ENCODE data around the gene A1BG. TPM values are rescaled to one million over a fixed set of nuclear protein-coding genes. Genes with fewer than 3 reads are reported as not detected.
A peak's percentile ranks its signal among the peaks of the same experiment; 100 is the strongest.
"Not testable (repeated sequence)": the region's sequence is repeated elsewhere in the genome, so short reads cannot be mapped to it uniquely, and the experiment has no call there.

Gene A1BG
- total RNA-seq, 4 donors from 2014 or later, result 4.8 to 16.8 (median 9.2) TPM

DNA sequence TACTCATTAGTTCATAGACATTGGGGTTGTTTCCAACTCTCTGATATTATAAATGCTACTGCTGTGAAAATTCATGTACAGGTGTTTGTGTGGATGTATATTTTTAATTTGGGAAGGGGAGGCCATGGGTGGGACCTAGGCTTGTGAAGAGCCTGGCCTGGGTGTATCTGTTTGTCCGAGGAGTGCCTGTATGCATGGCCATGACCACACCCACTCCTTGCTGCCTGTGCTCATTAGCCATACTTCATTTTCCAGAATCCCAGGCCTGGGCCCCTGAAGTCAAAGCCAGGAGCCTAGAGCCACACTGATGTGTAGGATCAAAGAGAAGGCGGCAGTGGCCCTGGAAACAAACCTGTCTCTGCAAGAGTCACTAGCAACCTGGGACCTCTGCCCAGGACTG is 37.7 kb downstream of the A1BG start:
- intact Hi-C loops (cut with DNase I; ENCODE audit: low total_unique reads), result no loop called here
- TF ChIP-seq, protein P1, sequence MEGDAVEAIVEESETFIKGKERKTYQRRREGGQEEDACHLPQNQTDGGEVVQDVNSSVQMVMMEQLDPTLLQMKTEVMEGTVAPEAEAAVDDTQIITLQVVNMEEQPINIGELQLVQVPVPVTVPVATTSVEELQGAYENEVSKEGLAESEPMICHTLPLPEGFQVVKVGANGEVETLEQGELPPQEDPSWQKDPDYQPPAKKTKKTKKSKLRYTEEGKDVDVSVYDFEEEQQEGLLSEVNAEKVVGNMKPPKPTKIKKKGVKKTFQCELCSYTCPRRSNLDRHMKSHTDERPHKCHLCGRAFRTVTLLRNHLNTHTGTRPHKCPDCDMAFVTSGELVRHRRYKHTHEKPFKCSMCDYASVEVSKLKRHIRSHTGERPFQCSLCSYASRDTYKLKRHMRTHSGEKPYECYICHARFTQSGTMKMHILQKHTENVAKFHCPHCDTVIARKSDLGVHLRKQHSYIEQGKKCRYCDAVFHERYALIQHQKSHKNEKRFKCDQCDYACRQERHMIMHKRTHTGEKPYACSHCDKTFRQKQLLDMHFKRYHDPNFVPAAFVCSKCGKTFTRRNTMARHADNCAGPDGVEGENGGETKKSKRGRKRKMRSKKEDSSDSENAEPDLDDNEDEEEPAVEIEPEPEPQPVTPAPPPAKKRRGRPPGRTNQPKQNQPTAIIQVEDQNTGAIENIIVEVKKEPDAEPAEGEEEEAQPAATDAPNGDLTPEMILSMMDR (IDR thresholded peaks at IDR 0.05), result no peak
- TF ChIP-seq POLR2A (IDR thresholded peaks at IDR 0.05), result no peak

DNA sequence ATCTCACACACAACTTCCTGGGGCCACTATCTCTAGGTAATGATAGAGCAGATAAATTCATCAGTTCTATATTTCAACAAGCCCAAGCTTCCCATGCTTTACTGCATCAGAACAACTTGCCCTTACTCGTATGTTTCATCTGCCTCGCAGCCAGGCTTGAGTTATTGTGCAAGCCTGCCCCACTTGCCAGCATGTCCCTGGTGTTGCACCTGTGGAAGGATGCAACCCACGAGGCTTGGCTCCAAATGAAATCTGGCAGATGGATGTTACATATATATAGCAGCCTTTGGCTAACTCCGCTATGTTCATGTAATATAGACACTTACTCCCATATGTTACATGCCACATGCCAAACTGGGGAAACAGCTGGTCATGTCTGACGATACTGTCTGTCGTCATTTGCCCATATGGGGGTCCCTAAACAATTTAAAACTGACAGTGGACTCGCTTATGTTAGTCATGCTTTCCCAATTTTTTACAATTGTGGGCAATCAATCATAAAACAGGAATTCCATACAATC is 41.9 kb downstream of the A1BG start:
- no peak for DNase-seq (ENCODE audit: low spot score in 2 of 2)
- WGBS, 2 donors, result 65 to 72% methylated on average over 7 of the region's 7 CpGs

More for the DNA sequence above, 37.7 kb downstream of the A1BG start:
- 94 to 96% methylated on average over 2 of the region's 2 CpGs for WGBS, 2 donors
- DNase-seq (ENCODE audit: low spot score in 2 of 2), result no peak
- no peak overlapping the region for H3K4me3 ChIP-seq (ENCODE audit: low read depth, poor library complexity, severe bottlenecking)

DNA sequence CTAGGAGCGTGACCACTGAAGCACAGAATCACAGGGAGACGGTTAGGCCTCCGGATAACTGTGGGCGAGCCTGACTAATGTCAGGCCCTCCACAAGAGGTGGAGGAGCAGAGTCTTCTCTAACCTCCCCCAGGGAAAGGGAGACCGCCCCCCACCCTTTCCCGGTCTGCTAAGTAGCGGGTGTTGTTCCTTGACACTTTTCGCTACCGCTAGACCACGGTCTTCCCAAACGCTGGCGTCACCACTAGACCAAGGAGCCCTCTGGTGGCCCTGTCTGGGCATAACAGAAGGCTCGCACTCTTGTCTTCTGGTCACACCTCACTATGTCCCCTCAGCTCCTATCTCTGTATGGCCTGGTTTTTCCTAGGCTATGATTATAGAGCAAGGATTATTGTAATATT is 42.6 kb downstream of the A1BG start:
- intact Hi-C loops (cut with DNase I; ENCODE audit: low total_unique reads); DNase-seq (ENCODE audit: low spot score in 2 of 2): not testable (repeated sequence)
- 58 to 59% methylated on average over 12 to 13 of the region's 13 CpGs for WGBS, 2 donors

More for the DNA sequence above, 41.9 kb downstream of the A1BG start:
- TF ChIP-seq POLR2A (IDR thresholded peaks at IDR 0.05), result no peak
- TF ChIP-seq, protein P1 (IDR thresholded peaks at IDR 0.05), result no peak
- intact Hi-C loops (cut with DNase I; ENCODE audit: low total_unique reads), result no loop called here
- H3K4me3 ChIP-seq (ENCODE audit: low read depth, poor library complexity, severe bottlenecking), result no peak overlapping the region

DNA sequence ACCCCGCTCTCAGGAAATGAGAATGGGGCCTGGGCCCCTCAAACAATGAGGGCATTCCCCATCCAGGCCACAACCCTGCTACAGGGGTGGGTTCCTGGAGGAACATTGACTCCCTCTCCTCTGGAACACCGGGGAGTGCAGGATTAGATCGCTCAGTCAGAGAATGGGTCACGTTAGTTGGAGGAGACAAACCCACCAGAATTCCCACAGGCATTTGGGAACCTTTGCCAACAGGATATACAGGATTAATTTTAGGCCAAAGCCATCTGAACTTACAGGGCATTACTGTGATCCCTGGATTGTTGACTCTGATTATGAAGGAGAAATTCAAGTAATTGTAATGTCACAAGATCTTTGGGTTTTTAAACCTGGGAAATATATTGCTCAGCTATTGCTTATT is 45.6 kb downstream of the A1BG start:
- no peak for DNase-seq (ENCODE audit: low spot score in 2 of 2)
- no peak for TF ChIP-seq POLR2A (IDR thresholded peaks at IDR 0.05)
- TF ChIP-seq, protein P1 (IDR thresholded peaks at IDR 0.05), result no peak
- whole genome bisulfite sequencing, 2 donors, result 87 to 95% methylated on average over 4 of the region's 4 CpGs
- intact Hi-C loops (cut with DNase I; ENCODE audit: low total_unique reads), result loop anchor here (5.0 kb wide), 1 partner anchor 215 kb away; no protein-coding TSS in a partner anchor
- no peak overlapping the region for H3K4me3 ChIP-seq (ENCODE audit: low read depth, poor library complexity, severe bottlenecking)

More for the DNA sequence above, 42.6 kb downstream of the A1BG start:
- not testable (repeated sequence) for H3K4me3 ChIP-seq (ENCODE audit: low read depth, poor library complexity, severe bottlenecking)

DNA sequence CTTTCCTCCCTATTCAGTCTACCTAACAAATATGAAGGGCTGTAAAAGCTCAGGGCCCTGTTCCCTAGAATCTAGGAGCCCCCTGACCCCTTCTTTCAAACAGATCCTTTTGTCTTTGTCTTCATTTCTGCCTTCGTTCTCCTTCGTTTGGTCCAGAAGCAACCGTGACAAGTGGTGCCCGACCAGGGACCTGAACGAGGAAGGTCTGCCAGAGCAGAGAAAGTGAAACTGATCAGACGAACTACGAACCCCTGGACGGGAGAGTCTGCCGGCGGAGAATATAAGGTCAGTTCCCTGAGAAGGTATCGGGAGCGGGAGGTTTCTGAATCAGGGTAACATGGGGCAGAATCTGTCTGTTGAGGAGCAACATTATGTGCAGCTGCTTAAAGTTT is 47.4 kb downstream of the A1BG start:
- TF ChIP-seq POLR2A (IDR thresholded peaks at IDR 0.05), result no peak
- TF ChIP-seq, protein P1 (IDR thresholded peaks at IDR 0.05), result no peak
- WGBS, 2 donors, result 60 to 69% methylated on average over 12 of the region's 12 CpGs
- no peak for DNase-seq (ENCODE audit: low spot score in 2 of 2)
- no peak overlapping the region for H3K4me3 ChIP-seq (ENCODE audit: low read depth, poor library complexity, severe bottlenecking)
- intact Hi-C loops (cut with DNase I; ENCODE audit: low total_unique reads), result loop anchor here (5.0 kb wide), 1 partner anchor 214 kb away; no protein-coding TSS in a partner anchor

DNA sequence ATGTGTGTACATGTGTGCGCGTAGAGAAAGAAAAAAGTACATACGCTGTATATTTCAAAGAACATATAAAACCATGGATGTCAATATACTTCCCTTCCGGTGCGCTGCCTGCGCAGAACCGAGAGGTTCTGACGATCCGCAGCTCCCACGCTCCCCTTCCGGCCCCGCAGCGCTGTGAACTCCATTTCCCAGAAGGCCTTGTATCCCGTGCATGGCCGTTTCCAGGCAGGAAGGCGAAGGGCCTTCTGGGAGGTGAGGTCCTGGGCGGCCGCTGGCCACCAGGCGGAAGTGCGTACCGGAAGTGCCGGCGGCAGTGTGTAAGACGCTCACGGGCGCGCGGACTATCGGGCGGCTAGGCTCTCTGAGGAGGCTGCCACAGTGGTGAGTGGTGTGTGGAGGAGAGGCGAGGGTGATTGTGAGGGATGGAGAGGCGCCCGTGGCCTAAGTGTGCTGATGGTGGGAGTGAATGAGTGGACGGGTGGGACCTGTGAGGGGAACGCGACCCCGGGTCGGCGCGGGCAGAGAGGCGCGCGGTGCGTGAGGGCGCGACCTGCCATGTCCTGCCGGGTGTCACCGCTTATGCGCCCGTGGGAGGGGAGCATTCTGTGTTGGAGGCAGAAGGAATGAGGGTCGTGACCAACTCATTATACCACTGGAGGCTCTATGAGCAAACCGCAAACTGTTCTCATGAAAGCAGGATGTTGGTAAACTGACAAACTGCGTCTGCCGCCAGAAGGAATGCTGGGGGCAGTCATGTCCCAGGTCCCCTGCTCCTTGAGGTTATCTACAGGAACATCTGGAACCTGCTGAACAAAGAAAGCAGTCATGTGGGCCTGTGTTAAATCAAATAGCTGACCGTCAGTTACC is 48.0 kb downstream of the A1BG start, which contains the start of gene ERVK3-1:
TSS of gene ERVK3-1 (plus strand) at position 313 of the 867 bp plus-strand sequence. CDS start 6,792 bp downstream, outside the sequence.
- peak; percentile 95 to 99 for DNase-seq (ENCODE audit: low spot score in 2 of 2)
- peak within 1 kb of the TSS; percentile 69 for H3K4me3 ChIP-seq (ENCODE audit: low read depth, poor library complexity, severe bottlenecking)
- intact Hi-C loops (cut with DNase I; ENCODE audit: low total_unique reads), result loop anchor here (5.0 kb wide), 1 partner anchor 213 kb away; no protein-coding TSS in a partner anchor
- WGBS, 2 donors, result 0 to 1% methylated on average over 47 to 55 of the region's 55 CpGs
- TF ChIP-seq, protein P1 (IDR thresholded peaks at IDR 0.05), result no peak
- TF ChIP-seq POLR2A (IDR thresholded peaks at IDR 0.05), result peak in 1 of 2 donors; percentile 81
